ENCODE data around the gene AK8.

GRCh38 chr9:132742821-132743311 lies 135.2 kb downstream of the AK8 start:
- TF ChIP-seq SP1 (IDR thresholded peaks at IDR 0.05), result no peak
- TF ChIP-seq RAD21 (IDR thresholded peaks at IDR 0.05), result no peak
- TF ChIP-seq CTCF (IDR thresholded peaks at IDR 0.05; ENCODE audit: low read depth, low read length, missing input control), result no peak
- no peak for TF ChIP-seq YY1 (IDR thresholded peaks at IDR 0.05)
- TF ChIP-seq REST (IDR thresholded peaks at IDR 0.05), result no peak
- no peak for TF ChIP-seq ATF3 (IDR thresholded peaks at IDR 0.05)
- TF ChIP-seq JUND (IDR thresholded peaks at IDR 0.05), result no peak
- TF ChIP-seq GABPA (IDR thresholded peaks at IDR 0.05 in 1 of 2, conservative IDR thresholded peaks at IDR 0.05 in 1 of 2), result no peak
